Endothelial cell of umbilical vein (primary cell): Measurements from ENCODE around the gene PRPF39. TPM values are rescaled to one million over a fixed set of nuclear protein-coding genes. Genes with fewer than 3 reads are reported as not detected.

ENCODE experiments used
- BruUV-seq: library from RNA; stranded (reverse); fragments of 400-500 nt; replicated peaks from 2 replicates; lab custom pipeline; 2021; lab: Mats Ljungman, UMichigan
- CTCF ChIA-PET: fragments of 300-600, 350-600 bp; sonication (Branson Sonifier 250); formaldehyde crosslinking; loops from one replicate; lab custom pipeline; 2021; ENCODE audit warnings: antibody characterized with exemption, inconsistent platforms; lab: Charles Lee
- POLR2A ChIA-PET: fragments of 300-600, 350-600 bp; sonication (Branson Sonifier 250); formaldehyde crosslinking; loops from one replicate; lab custom pipeline; 2021; ENCODE audit warnings: antibody characterized with exemption, inconsistent platforms; lab: Charles Lee
- DNase-seq: peaks from one replicate; pipeline ENCODE4 v3.0.0-alpha.2; 2011; ENCODE audit warnings: low read depth, low spot score
- FAIRE-seq: peaks from 2 replicates; lab custom pipeline; 2011; peaks lifted over from hg19 to GRCh38; lab: Jason Lieb, UNC
- H2AFZ ChIP-seq: 2 replicates; pipeline ENCODE4 v1.6.0; 2012; ENCODE audit warnings: low read depth, low read length, control low read depth, inconsistent platforms
- H3K27ac ChIP-seq: 2 replicates; pipeline ENCODE4 v1.5.1; 2011; ENCODE audit warnings: low read depth, mild to moderate bottlenecking, control low read depth, low read length, moderate library complexity; ENCODE audit not compliant: insufficient read depth
- H3K27me3 ChIP-seq, 2 experiments: 2 replicates each; pipeline versions ENCODE4 v1.6.0 to v1.6.1; 2011; ENCODE audit warnings: low read length in 2 of 2, mixed read lengths in 1 of 2; ENCODE audit not compliant: control insufficient read depth in 2 of 2, insufficient read depth in 2 of 2
- H3K36me3 ChIP-seq, 2 experiments: 2 replicates in 1 of 2; 3 replicates in 1 of 2; pipeline ENCODE4 v1.5.1; 2011; ENCODE audit warnings: low read length in 2 of 2, mild to moderate bottlenecking in 1 of 2, moderate library complexity in 1 of 2; ENCODE audit not compliant: control insufficient read depth in 2 of 2, insufficient read depth in 2 of 2; ENCODE audit errors: extremely low read depth in 1 of 2
- H3K4me1 ChIP-seq: 3 replicates; pipeline ENCODE4 v1.5.1; 2011; ENCODE audit warnings: mild to moderate bottlenecking, low read length; ENCODE audit not compliant: control insufficient read depth, insufficient read depth; ENCODE audit errors: extremely low read depth
- H3K4me2 ChIP-seq: 2 replicates; pipeline ENCODE4 v1.6.1; 2011; ENCODE audit warnings: low read length, control low read depth, mixed read lengths; ENCODE audit not compliant: insufficient read depth
- H3K4me3 ChIP-seq, 3 experiments: fragments of 200-600 bp in 1 of 3; sonication (generic), shearing (Covaris generic) in 1 of 3; replicated peaks in 1 of 3; 2 replicates each; pipeline ENCODE4 v1.5.1; 2011 to 2016; ENCODE audit warnings: control low read depth in 3 of 3, low read length in 3 of 3, mild to moderate bottlenecking in 2 of 3, inconsistent platforms in 1 of 3, low read depth in 1 of 3, moderate library complexity in 1 of 3; ENCODE audit not compliant: insufficient read depth in 1 of 3
- H3K79me2 ChIP-seq: 2 replicates; pipeline ENCODE4 v1.6.0; 2012; ENCODE audit warnings: low read length, inconsistent platforms; ENCODE audit not compliant: control insufficient read depth, insufficient read depth
- H3K9ac ChIP-seq: replicated peaks from 2 replicates; pipeline ENCODE3; 2011; ENCODE audit warnings: low read length, control low read depth; ENCODE audit not compliant: insufficient read depth; ENCODE audit errors: extremely low read depth
- H3K9me1 ChIP-seq: replicated peaks from 3 replicates; pipeline ENCODE4 v1.6.0; 2011; ENCODE audit warnings: mild to moderate bottlenecking, low read length; ENCODE audit not compliant: control insufficient read depth, insufficient read depth; ENCODE audit errors: extremely low read depth
- H3K9me3 ChIP-seq: replicated peaks from 2 replicates; pipeline ENCODE4 v1.5.1; 2012; ENCODE audit warnings: low read length, inconsistent platforms; ENCODE audit not compliant: control insufficient read depth, insufficient read depth
- H4K20me1 ChIP-seq: replicated peaks from 2 replicates; pipeline ENCODE3; 2011; ENCODE audit warnings: mild to moderate bottlenecking, low read length; ENCODE audit not compliant: control insufficient read depth, insufficient read depth; ENCODE audit errors: extremely low read depth
- EZH2 ChIP-seq: IDR thresholded peaks from 2 replicates; pipeline ENCODE4 v1.6.1; 2012; ENCODE audit warnings: borderline replicate concordance, low read depth, mild to moderate bottlenecking, moderate library complexity, low read length, inconsistent platforms; ENCODE audit not compliant: severe bottlenecking
- FOS ChIP-seq: IDR thresholded peaks from 2 replicates; pipeline ENCODE4 v1.6.1; 2011; ENCODE audit warnings: mild to moderate bottlenecking, low read length, moderate library complexity, borderline replicate concordance; ENCODE audit not compliant: insufficient read depth
- GATA2 ChIP-seq: IDR thresholded peaks from 2 replicates; pipeline ENCODE4 v1.7.0; 2011; ENCODE audit warnings: low read depth, mild to moderate bottlenecking, moderate library complexity, mixed read lengths, low read length; ENCODE audit not compliant: insufficient read length, insufficient read depth
- JUN ChIP-seq: IDR thresholded peaks from 2 replicates; pipeline ENCODE4 v1.6.1; 2011; ENCODE audit warnings: borderline replicate concordance, low read depth; ENCODE audit not compliant: insufficient read length, insufficient read depth
- POLR2A ChIP-seq: IDR thresholded peaks from 2 replicates; pipeline ENCODE4 v1.6.1; 2012; ENCODE audit warnings: low read depth, mild to moderate bottlenecking, control low read depth, low read length
- POLR2AphosphoS5 ChIP-seq: IDR thresholded peaks from 2 replicates; pipeline ENCODE4 v1.6.1; 2012; ENCODE audit warnings: low read depth, mild to moderate bottlenecking, control low read depth, low read length, moderate library complexity; ENCODE audit not compliant: insufficient read depth
- dilution Hi-C: fragments of 300-500 bp; cut with MboI; formaldehyde crosslinking; loops from one replicate; pipeline ENCODE4 v1.15.0; 2019; ENCODE audit warnings: low sequenced_read_pairs; ENCODE audit not compliant: extremely low pct_ligation_motif_present
- intact Hi-C: fragments of 100-400 bp; cut with micrococcal nuclease; formaldehyde crosslinking; loops from one replicate; pipeline ENCODE4 v1.10.0; 2022
- polyA plus RNA-seq, 4 experiments: library from polyadenylated mRNA; depleted of rRNA in 3 of 4; stranded (reverse) in 3 of 4; unstranded in 1 of 4; fragments of >200 nt; gene quantifications; 2 replicates each; pipeline versions ENCODE4 v1.2.1 to v1.2.3, GENCODE V29; 2011 to 2012; ENCODE audit warnings: missing spikeins in 1 of 4
- total RNA-seq: library from RNA; stranded (reverse); gene quantifications from 2 replicates; pipeline ENCODE4 v1.2.3, GENCODE V29; 2021
- TF ChIP-seq, protein P1 (sequence below): IDR thresholded peaks from 2 replicates; pipeline ENCODE4 v1.6.1; 2011; ENCODE audit not compliant: insufficient read depth, insufficient read length
- TF ChIP-seq, protein P2 (sequence below), 2 donors: IDR thresholded peaks; 1 replicate in 1 of 2; 2 replicates in 1 of 2; pipeline ENCODE4 v1.5.1; 2011; ENCODE audit warnings: low read length in 2 of 2, mild to moderate bottlenecking in 2 of 2, moderate library complexity in 2 of 2, control low read depth in 1 of 2, inconsistent platforms in 1 of 2, low read depth in 1 of 2; ENCODE audit not compliant: insufficient read depth in 1 of 2; ENCODE audit errors: extremely low read depth in 1 of 2

PRPF39 gene
- total and polyA plus RNA-seq, 2 donors (not counting 3 experiments of a cell fraction or from before 2014, with no cell fraction given): 24.8 to 44.4 TPM

DNA sequence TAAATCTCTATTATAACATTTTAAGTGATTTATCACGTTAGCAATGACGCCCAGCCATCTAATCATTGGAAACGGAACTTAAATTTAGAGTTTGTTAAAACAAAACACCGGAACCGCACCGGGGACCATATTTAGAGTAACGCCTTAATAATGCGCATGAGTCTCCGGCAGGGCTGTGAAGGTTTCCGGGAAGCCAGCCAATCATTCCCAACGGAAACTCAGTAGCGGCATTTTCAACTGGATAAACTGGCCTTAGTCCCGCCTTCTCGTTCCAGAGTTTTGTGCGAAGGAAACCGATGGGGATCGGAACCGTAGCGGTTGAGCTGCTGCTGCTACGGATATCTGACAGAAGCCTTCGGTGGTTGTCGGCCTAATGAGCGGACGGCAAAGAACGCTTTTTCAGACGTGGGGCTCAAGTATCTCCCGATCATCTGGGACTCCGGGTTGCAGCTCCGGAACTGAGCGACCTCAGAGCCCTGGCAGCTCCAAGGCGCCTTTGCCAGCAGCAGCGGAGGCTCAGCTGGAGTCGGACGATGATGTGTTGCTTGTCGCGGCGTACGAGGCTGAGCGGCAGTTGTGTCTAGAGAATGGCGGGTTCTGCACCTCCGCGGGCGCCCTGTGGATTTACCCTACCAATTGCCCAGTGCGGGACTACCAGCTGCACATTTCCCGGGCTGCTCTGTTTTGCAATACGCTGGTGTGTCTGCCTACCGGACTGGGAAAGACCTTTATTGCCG lies 51.9 kb downstream of the PRPF39 start, which contains the start of gene FANCM:
TSS of gene FANCM (plus strand) at position 272 of the 737 bp plus-strand sequence. CDS start at position 374, 102 bp downstream.
- peaks cover 60% of the 10 kb centered on the region for H3K79me2 ChIP-seq
- peak within 1 kb of the TSS; percentile 73 to 90 (median 78) for H3K4me3 ChIP-seq
- intact Hi-C loops (loop anchor here (1.0 to 2.0 kb wide), 2 partner anchors 23 to 132 kb away; no protein-coding TSS in a partner anchor), dilution Hi-C loops (no loop called here)
- peaks cover 20% of the 10 kb centered on the region for H3K4me1 ChIP-seq
- peak within 1 kb of the TSS; percentile 56 for H3K27ac ChIP-seq
- no peaks in the 10 kb centered on the region for H3K9me1 ChIP-seq
- peak within 1 kb of the TSS; percentile 99 for H3K4me2 ChIP-seq
- H3K9me3 ChIP-seq: no peaks in the 10 kb centered on the region
- H2AFZ ChIP-seq: peak within 1 kb of the TSS; percentile 96
- H4K20me1 ChIP-seq: no peaks in the 10 kb centered on the region
- no peaks in the 10 kb centered on the region for H3K36me3 ChIP-seq
- no peaks in the 10 kb centered on the region for H3K27me3 ChIP-seq
- CTCF ChIA-PET: interaction anchor here (1.3 to 5.6 kb wide), 5 partner anchors 23 to 222 kb away, joined by 3 to 34 read pairs (median 12); partner anchors contain the start of gene MIS18BP1
- peak; percentile 74 for TF ChIP-seq POLR2A
- TF ChIP-seq, protein P1, sequence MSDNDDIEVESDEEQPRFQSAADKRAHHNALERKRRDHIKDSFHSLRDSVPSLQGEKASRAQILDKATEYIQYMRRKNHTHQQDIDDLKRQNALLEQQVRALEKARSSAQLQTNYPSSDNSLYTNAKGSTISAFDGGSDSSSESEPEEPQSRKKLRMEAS: no peak
- no peak for TF ChIP-seq EZH2
- TF ChIP-seq, protein P2, sequence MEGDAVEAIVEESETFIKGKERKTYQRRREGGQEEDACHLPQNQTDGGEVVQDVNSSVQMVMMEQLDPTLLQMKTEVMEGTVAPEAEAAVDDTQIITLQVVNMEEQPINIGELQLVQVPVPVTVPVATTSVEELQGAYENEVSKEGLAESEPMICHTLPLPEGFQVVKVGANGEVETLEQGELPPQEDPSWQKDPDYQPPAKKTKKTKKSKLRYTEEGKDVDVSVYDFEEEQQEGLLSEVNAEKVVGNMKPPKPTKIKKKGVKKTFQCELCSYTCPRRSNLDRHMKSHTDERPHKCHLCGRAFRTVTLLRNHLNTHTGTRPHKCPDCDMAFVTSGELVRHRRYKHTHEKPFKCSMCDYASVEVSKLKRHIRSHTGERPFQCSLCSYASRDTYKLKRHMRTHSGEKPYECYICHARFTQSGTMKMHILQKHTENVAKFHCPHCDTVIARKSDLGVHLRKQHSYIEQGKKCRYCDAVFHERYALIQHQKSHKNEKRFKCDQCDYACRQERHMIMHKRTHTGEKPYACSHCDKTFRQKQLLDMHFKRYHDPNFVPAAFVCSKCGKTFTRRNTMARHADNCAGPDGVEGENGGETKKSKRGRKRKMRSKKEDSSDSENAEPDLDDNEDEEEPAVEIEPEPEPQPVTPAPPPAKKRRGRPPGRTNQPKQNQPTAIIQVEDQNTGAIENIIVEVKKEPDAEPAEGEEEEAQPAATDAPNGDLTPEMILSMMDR (IDR thresholded peaks at IDR 0.05; ENCODE audit: extremely low read depth in 1 of 2, insufficient read depth in 1 of 2, low read depth in 1 of 2, low read length in 2 of 2): no peak
- no peak for TF ChIP-seq JUN
- TF ChIP-seq FOS: no peak
- peak; percentile 50 for TF ChIP-seq POLR2AphosphoS5
- TF ChIP-seq GATA2: no peak
- POLR2A ChIA-PET: interaction anchor here (0.6 to 1.1 kb wide), 2 partner anchors 11 to 30 kb away, joined by 3 to 4 read pairs; no protein-coding TSS in a partner anchor
- peak within 1 kb of the TSS; percentile 94 for H3K9ac ChIP-seq
- DNase-seq: peak; percentile 98
- FAIRE-seq: peak; percentile 98
- TSS peak; percentile 43 for BruUV-seq
